ENCODE measurements around the gene MYO10. TPM values are rescaled to one million over a fixed set of nuclear protein-coding genes. Genes with fewer than 3 reads are reported as not detected.

MYO10 gene
- total RNA-seq, 3 donors from 2014 or later, result 8.6 to 22.6 (median 21.2) TPM

GRCh38 chr5:16897284-16897704 is 38.8 kb downstream of the MYO10 start:
- no peaks in the 10 kb centered on the region for H3K27me3 ChIP-seq
- no peak overlapping the region for H3K4me3 ChIP-seq
- H3K27ac ChIP-seq, result no peak overlapping the region
- TF ChIP-seq CTCF (IDR thresholded peaks at IDR 0.05), result no peak
- TF ChIP-seq POLR2A (IDR thresholded peaks at IDR 0.05), result no peak
- no peak for TF ChIP-seq POLR2AphosphoS5 (IDR thresholded peaks at IDR 0.05)
- no peaks in the 10 kb centered on the region for H3K9me3 ChIP-seq
- intact Hi-C loops (cut with DNase I; ENCODE audit: low total_unique reads), result no loop called here
- H3K36me3 ChIP-seq, result no peaks in the 10 kb centered on the region
- H3K4me1 ChIP-seq, result peaks cover 0 to 10% of the 10 kb centered on the region in 2 donors
- no peak for DNase-seq (ENCODE audit: low spot score in 2 of 2)

- intact Hi-C loops (cut with DNase I; ENCODE audit: low total_unique reads), result no loop called here
- no peak for DNase-seq (ENCODE audit: low spot score in 2 of 2)
- H3K4me1 ChIP-seq, result peaks cover 0 to 10% of the 10 kb centered on the region in 2 donors
- TF ChIP-seq CTCF (IDR thresholded peaks at IDR 0.05), result no peak
- no peak for TF ChIP-seq POLR2AphosphoS5 (IDR thresholded peaks at IDR 0.05)
- no peak for TF ChIP-seq POLR2A (IDR thresholded peaks at IDR 0.05)
- H3K27me3 ChIP-seq, result no peaks in the 10 kb centered on the region
- no peak overlapping the region for H3K4me3 ChIP-seq
- no peaks in the 10 kb centered on the region for H3K9me3 ChIP-seq
- H3K27ac ChIP-seq, result no peak overlapping the region
- H3K36me3 ChIP-seq, result no peaks in the 10 kb centered on the region
Measured at GRCh38 chr5:16896767-16897166, 39.3 kb downstream of the MYO10 start.

- peak in 1 of 2 donors; percentile 25 for DNase-seq (ENCODE audit: low spot score in 2 of 2)
- peaks cover 0 to 10% of the 10 kb centered on the region in 2 donors for H3K4me1 ChIP-seq
- H3K36me3 ChIP-seq, result no peaks in the 10 kb centered on the region
- intact Hi-C loops (cut with DNase I; ENCODE audit: low total_unique reads), result no loop called here
- TF ChIP-seq POLR2A (IDR thresholded peaks at IDR 0.05) (no peak), CTCF (IDR thresholded peaks at IDR 0.05) (no peak), POLR2AphosphoS5 (IDR thresholded peaks at IDR 0.05) (no peak)
- H3K27ac ChIP-seq, result peak overlapping the region; percentile 34 to 36
- no peaks in the 10 kb centered on the region for H3K9me3 ChIP-seq
- H3K27me3 ChIP-seq, result no peaks in the 10 kb centered on the region
- peak overlapping the region in 1 of 3 donors; percentile 30 for H3K4me3 ChIP-seq
Measured at GRCh38 chr5:16894236-16895057, 41.6 kb downstream of the MYO10 start.

GRCh38 chr5:16891033-16891432 is 45.1 kb downstream of the MYO10 start:
- Histone ChIP-seq H3K4me3 (no peak overlapping the region), H3K36me3 (no peaks in the 10 kb centered on the region), H3K4me1 (peaks cover 0 to 10% of the 10 kb centered on the region in 2 donors), H3K27me3 (no peaks in the 10 kb centered on the region), H3K9me3 (no peaks in the 10 kb centered on the region), H3K27ac (no peak overlapping the region)
- no peak for DNase-seq (ENCODE audit: low spot score in 2 of 2)
- intact Hi-C loops (cut with DNase I; ENCODE audit: low total_unique reads), result no loop called here
- no peak for TF ChIP-seq POLR2AphosphoS5 (IDR thresholded peaks at IDR 0.05)
- no peak for TF ChIP-seq POLR2A (IDR thresholded peaks at IDR 0.05)
- no peak for TF ChIP-seq CTCF (IDR thresholded peaks at IDR 0.05)

- Histone ChIP-seq H3K27me3 (no peaks in the 10 kb centered on the region), H3K9me3 (no peaks in the 10 kb centered on the region), H3K4me1 (peaks cover 0 to 10% of the 10 kb centered on the region in 2 donors), H3K27ac (peak overlapping the region in 1 of 2 donors; percentile 36), H3K4me3 (no peak overlapping the region), H3K36me3 (no peaks in the 10 kb centered on the region)
- DNase-seq (ENCODE audit: low spot score in 2 of 2), result no peak
- TF ChIP-seq POLR2A (IDR thresholded peaks at IDR 0.05), result no peak
- no peak for TF ChIP-seq POLR2AphosphoS5 (IDR thresholded peaks at IDR 0.05)
- no peak for TF ChIP-seq CTCF (IDR thresholded peaks at IDR 0.05)
- intact Hi-C loops (cut with DNase I; ENCODE audit: low total_unique reads), result no loop called here
Measured at GRCh38 chr5:16889972-16890519, 46.0 kb downstream of the MYO10 start.

All from breast epithelium (tissue), 4 donors.